COLO668 (cell line): ENCODE data around the gene SPR.

Source experiments
- DNase-seq: peaks from one replicate; lab custom pipeline; 2025; ENCODE audit not compliant: unreplicated experiment; lab: John Stamatoyannopoulos, UW

The SPR gene

GRCh38 chr2:72915320-72915906 is 28.2 kb downstream of the SPR start:
- DNase-seq = no peak

GRCh38 chr2:72915907-72916742 is 28.9 kb downstream of the SPR start:
- DNase-seq = peak; percentile 88

- peak; percentile 55 for DNase-seq
These were observed 29.5 kb downstream of the SPR start for GRCh38 chr2:72916743-72917137.

GRCh38 chr2:72917138-72917876 is 30.1 kb downstream of the SPR start, which contains the start of gene EMX1:
EMX1 (plus strand) TSS chr2:72917519; CDS start chr2:72917853, 334 bp downstream.
- peak; percentile 92 for DNase-seq

- peak; percentile 79 for DNase-seq
These were observed 30.8 kb downstream of the SPR start for GRCh38 chr2:72917877-72918553.

GRCh38 chr2:72919414-72920317 is 32.5 kb downstream of the SPR start:
- no peak for DNase-seq

GRCh38 chr2:72920318-72921087 is 33.3 kb downstream of the SPR start:
- no peak for DNase-seq

- no peak for DNase-seq
These were observed 34.1 kb downstream of the SPR start for GRCh38 chr2:72921088-72921851.

- DNase-seq = no peak
These were observed 34.6 kb downstream of the SPR start for GRCh38 chr2:72921853-72922252.

- DNase-seq = no peak
These were observed 36.7 kb downstream of the SPR start for GRCh38 chr2:72923833-72924352.

GRCh38 chr2:72924353-72925240 is 37.4 kb downstream of the SPR start:
- DNase-seq = peak; percentile 28

- DNase-seq = no peak
These were observed 38.2 kb downstream of the SPR start for GRCh38 chr2:72925328-72925943.

GRCh38 chr2:72926368-72926767 is 39.2 kb downstream of the SPR start:
- no peak for DNase-seq

- no peak for DNase-seq
These were observed 39.7 kb downstream of the SPR start for GRCh38 chr2:72926811-72927465.

GRCh38 chr2:72927619-72928550 is 40.7 kb downstream of the SPR start:
- no peak for DNase-seq
